Keratinocyte (primary cell): ENCODE measurements around the gene HSFX2. TPM values are rescaled to one million over a fixed set of nuclear protein-coding genes. Genes with fewer than 3 reads are reported as not detected.
"Not testable (repeated sequence)": the region's sequence is repeated elsewhere in the genome, so short reads cannot be mapped to it uniquely, and the experiment has no call there.

ENCODE experiments used
- DNase-seq: peaks from one replicate; pipeline ENCODE4 v3.0.0-alpha.2; 2011; ENCODE audit warnings: low read depth, missing footprints, low spot score
- FAIRE-seq: peaks from 2 replicates; lab custom pipeline; 2011; peaks lifted over from hg19 to GRCh38; lab: Jason Lieb, UNC
- H2AFZ ChIP-seq: 2 replicates; pipeline ENCODE4 v1.6.0; 2012; ENCODE audit warnings: low read length, control low read depth, inconsistent platforms; ENCODE audit not compliant: control insufficient read depth
- H3K27ac ChIP-seq: 2 replicates; pipeline ENCODE4 v1.5.1; 2011; ENCODE audit warnings: low read length; ENCODE audit not compliant: control insufficient read depth, insufficient read depth
- H3K27me3 ChIP-seq: 3 replicates; pipeline ENCODE4 v1.6.0; 2011; ENCODE audit warnings: low read length; ENCODE audit not compliant: control insufficient read depth, insufficient read depth; ENCODE audit errors: extremely low read depth
- H3K36me3 ChIP-seq, 2 experiments: 2 replicates in 1 of 2; 3 replicates in 1 of 2; pipeline ENCODE4 v1.5.1; 2011; ENCODE audit warnings: low read length in 2 of 2, mild to moderate bottlenecking in 1 of 2; ENCODE audit not compliant: control insufficient read depth in 2 of 2, insufficient read depth in 2 of 2; ENCODE audit errors: extremely low read depth in 1 of 2
- H3K4me1 ChIP-seq: 3 replicates; pipeline ENCODE4 v1.5.1; 2011; ENCODE audit warnings: low read length; ENCODE audit not compliant: control insufficient read depth, insufficient read depth; ENCODE audit errors: extremely low read depth
- H3K4me2 ChIP-seq: 3 replicates; pipeline ENCODE4 v1.6.0; 2011; ENCODE audit warnings: low read depth, low read length; ENCODE audit not compliant: control insufficient read depth, insufficient read depth; ENCODE audit errors: extremely low read depth
- H3K4me3 ChIP-seq, 3 experiments: fragments of 200-600 bp in 1 of 3; sonication (generic) in 1 of 3; 2 replicates in 2 of 3; 3 replicates in 1 of 3; pipeline ENCODE4 v1.5.1; 2011 to 2016; ENCODE audit warnings: low read length in 3 of 3, mild to moderate bottlenecking in 3 of 3, control low read depth in 2 of 3, inconsistent platforms in 1 of 3, low read depth in 1 of 3, mixed read lengths in 1 of 3, mixed run types in 1 of 3, moderate library complexity in 1 of 3; ENCODE audit not compliant: control insufficient read depth in 2 of 3, insufficient read depth in 2 of 3; ENCODE audit errors: extremely low read depth in 1 of 3
- H3K79me2 ChIP-seq: 2 replicates; pipeline ENCODE4 v1.6.0; 2012; ENCODE audit warnings: low read length; ENCODE audit not compliant: control insufficient read depth, insufficient read depth
- H3K9ac ChIP-seq: 3 replicates; pipeline ENCODE4 v1.6.0; 2011; ENCODE audit warnings: low read length; ENCODE audit not compliant: control insufficient read depth, insufficient read depth; ENCODE audit errors: extremely low read depth
- H3K9me1 ChIP-seq: 3 replicates; pipeline ENCODE4 v1.6.0; 2011; ENCODE audit warnings: low read length; ENCODE audit not compliant: control insufficient read depth, insufficient read depth; ENCODE audit errors: extremely low read depth
- H3K9me3 ChIP-seq: 2 replicates; pipeline ENCODE4 v1.5.1; 2012; ENCODE audit warnings: low read depth, low read length; ENCODE audit not compliant: control insufficient read depth
- H4K20me1 ChIP-seq: 3 replicates; pipeline ENCODE4 v1.6.0; 2011; ENCODE audit warnings: low read length; ENCODE audit not compliant: control insufficient read depth, insufficient read depth; ENCODE audit errors: extremely low read depth
- EZH2 ChIP-seq: IDR thresholded peaks from one replicate; pipeline ENCODE4 v1.6.1; 2012; ENCODE audit warnings: inconsistent platforms, mild to moderate bottlenecking, low read length, moderate library complexity
- dilution Hi-C: fragments of 300-500 bp; cut with MboI; formaldehyde crosslinking; loops from one replicate; pipeline ENCODE4 v1.7.0; 2020; ENCODE audit warnings: low sequenced_read_pairs; ENCODE audit not compliant: extremely low pct_ligation_motif_present
- polyA plus RNA-seq, 5 experiments: library from polyadenylated mRNA; depleted of rRNA in 3 of 5; stranded (reverse) in 3 of 5; stranded (forward) in 1 of 5; unstranded in 1 of 5; fragments of >200 nt; gene quantifications; 1 replicate in 1 of 5; 2 replicates in 3 of 5; 3 replicates in 1 of 5; pipeline versions ENCODE4 v1.2.1 to v1.2.3, GENCODE V29; 2011 to 2012; ENCODE audit warnings: missing spikeins in 2 of 5, low read depth in 1 of 5, low replicate concordance in 1 of 5
- TF ChIP-seq, protein P1 (sequence below), 3 experiments: IDR thresholded peaks in 1 of 3; conservative IDR thresholded peaks in 1 of 3; optimal IDR thresholded peaks in 1 of 3; 2 replicates in 2 of 3; 3 replicates in 1 of 3; pipeline versions ENCODE3 to v1.5.1; 2011; ENCODE audit warnings: low read length in 3 of 3, mild to moderate bottlenecking in 3 of 3, moderate library complexity in 2 of 3, control low read depth in 1 of 3, inconsistent platforms in 1 of 3; ENCODE audit not compliant: insufficient read depth in 2 of 3; ENCODE audit errors: extremely low read depth in 1 of 3

Gene HSFX2
- polyA plus RNA-seq, 1 donor (not counting 4 experiments of a cell fraction or from before 2014, with no cell fraction given): 0.10 TPM

DNA sequence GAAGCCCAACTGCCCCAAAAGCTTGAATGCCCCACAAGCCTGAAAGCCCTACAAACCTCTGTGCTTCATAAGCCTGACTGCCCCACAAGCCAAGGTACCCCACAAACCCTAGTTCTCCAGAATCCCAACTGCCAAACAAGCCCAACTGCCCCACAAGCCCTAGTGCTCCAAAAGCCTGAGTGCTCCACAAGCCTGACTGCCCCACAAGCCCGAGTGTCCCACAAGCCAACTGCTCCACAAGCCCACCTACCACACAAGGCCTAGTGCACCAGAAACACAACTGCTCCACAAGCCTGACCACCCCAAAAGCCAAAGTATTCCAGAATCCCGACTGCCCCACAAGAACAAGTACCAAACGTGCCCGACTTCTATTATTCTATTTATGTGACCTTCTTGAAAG, 31.8 kb downstream of the HSFX2 start:
- H3K4me1 ChIP-seq: no peaks in the 10 kb centered on the region
- H3K4me3 ChIP-seq: no peak overlapping the region
- H3K79me2 ChIP-seq: no peaks in the 10 kb centered on the region
- no peaks in the 10 kb centered on the region for H4K20me1 ChIP-seq
- H3K27ac ChIP-seq: no peak overlapping the region
- H3K9ac ChIP-seq: no peak overlapping the region
- dilution Hi-C loops: no loop called here
- H3K9me1 ChIP-seq: no peaks in the 10 kb centered on the region
- no peak overlapping the region for H2AFZ ChIP-seq
- H3K27me3 ChIP-seq: no peaks in the 10 kb centered on the region
- DNase-seq (no peak), FAIRE-seq (no peak)
- no peak overlapping the region for H3K4me2 ChIP-seq
- H3K36me3 ChIP-seq: no peaks in the 10 kb centered on the region
- no peak for TF ChIP-seq EZH2
- TF ChIP-seq, protein P1, sequence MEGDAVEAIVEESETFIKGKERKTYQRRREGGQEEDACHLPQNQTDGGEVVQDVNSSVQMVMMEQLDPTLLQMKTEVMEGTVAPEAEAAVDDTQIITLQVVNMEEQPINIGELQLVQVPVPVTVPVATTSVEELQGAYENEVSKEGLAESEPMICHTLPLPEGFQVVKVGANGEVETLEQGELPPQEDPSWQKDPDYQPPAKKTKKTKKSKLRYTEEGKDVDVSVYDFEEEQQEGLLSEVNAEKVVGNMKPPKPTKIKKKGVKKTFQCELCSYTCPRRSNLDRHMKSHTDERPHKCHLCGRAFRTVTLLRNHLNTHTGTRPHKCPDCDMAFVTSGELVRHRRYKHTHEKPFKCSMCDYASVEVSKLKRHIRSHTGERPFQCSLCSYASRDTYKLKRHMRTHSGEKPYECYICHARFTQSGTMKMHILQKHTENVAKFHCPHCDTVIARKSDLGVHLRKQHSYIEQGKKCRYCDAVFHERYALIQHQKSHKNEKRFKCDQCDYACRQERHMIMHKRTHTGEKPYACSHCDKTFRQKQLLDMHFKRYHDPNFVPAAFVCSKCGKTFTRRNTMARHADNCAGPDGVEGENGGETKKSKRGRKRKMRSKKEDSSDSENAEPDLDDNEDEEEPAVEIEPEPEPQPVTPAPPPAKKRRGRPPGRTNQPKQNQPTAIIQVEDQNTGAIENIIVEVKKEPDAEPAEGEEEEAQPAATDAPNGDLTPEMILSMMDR (optimal IDR thresholded peaks at IDR 0.05 in 1 of 3, IDR thresholded peaks at IDR 0.05 in 1 of 3, conservative IDR thresholded peaks at IDR 0.05 in 1 of 3; ENCODE audit: extremely low read depth in 1 of 3, insufficient read depth in 2 of 3, low read length in 3 of 3): no peak
- H3K9me3 ChIP-seq: no peaks in the 10 kb centered on the region

DNA sequence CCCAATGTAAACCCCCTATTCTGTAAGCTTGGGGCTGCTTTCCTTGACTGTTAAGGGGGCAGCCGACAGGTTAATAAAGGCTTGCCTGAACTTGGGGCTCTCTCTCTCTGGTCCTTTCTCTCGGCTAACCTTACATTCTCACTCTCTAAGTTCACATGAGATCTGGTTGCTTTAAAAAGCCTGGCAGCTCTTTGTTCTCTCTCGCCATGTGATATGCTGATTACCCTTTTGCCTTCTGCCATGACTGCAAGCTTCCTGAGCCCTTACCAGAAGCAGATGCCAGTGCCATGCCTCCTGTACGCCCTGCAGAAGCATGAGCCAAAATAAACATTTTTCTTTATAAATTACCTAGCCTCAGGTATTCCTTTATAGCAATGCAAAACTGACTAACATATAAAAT, 39.9 kb downstream of the HSFX2 start:
- H3K4me3 ChIP-seq, FAIRE-seq, H3K27me3 ChIP-seq, H3K9ac ChIP-seq, H3K36me3 ChIP-seq, H2AFZ ChIP-seq, dilution Hi-C loops, DNase-seq, H3K9me1 ChIP-seq, H3K4me2 ChIP-seq, H3K4me1 ChIP-seq, H4K20me1 ChIP-seq, H3K27ac ChIP-seq, H3K9me3 ChIP-seq, H3K79me2 ChIP-seq: not testable (repeated sequence)

DNA sequence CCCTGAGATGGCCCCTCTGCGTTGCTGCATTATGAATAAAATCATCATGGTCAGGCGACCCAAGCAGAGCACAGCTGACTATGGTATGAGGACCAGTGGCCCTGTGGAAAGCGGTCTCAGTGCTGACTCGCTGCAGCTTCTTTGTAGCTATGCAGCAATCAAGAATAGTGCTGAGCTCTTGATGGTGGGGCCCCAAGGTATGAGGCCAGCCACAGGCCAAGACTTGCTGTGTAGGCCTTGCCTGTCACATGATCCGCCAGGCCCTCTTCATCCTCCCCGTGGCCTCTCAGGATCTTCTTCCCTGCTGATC, 43.2 kb downstream of the HSFX2 start:
- H3K9me1 ChIP-seq, H3K4me2 ChIP-seq, H3K79me2 ChIP-seq, DNase-seq, dilution Hi-C loops, H3K4me3 ChIP-seq, H3K27me3 ChIP-seq, H3K36me3 ChIP-seq, H3K9me3 ChIP-seq, H3K4me1 ChIP-seq, H2AFZ ChIP-seq, FAIRE-seq, H4K20me1 ChIP-seq, H3K27ac ChIP-seq, H3K9ac ChIP-seq: not testable (repeated sequence)

DNA sequence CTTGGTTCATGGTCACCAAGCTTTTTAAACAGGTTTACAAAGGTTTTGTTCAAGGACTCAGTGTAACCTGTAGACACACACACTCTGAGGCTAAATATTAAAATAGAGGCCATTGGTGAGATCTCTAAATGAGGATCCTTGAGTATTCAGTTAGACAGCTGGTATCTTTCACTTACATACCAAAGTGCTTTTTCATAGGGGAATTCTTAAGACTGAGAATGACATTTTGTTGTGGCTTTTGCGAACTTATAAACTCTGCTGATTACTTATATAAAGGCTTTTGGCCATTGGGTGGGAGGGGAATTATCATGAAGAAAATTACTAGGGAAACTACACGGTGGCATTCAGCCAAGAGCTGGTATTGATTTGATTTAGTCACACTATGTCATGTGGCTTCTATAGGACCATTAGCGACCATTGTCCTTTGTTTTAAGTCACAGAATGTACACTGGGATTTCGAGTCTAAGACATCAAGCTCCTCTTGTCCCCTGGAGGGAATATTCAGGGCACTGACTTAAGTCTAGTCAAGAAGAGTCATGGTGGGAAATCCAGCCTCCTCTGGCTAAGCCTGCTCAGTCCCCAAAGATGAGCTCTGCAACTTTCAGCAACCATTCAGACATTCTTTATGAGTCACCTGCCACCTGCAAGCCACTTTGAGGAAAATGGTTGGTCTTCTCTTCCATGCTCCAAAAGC, 43.7 kb downstream of the HSFX2 start:
- H4K20me1 ChIP-seq, H3K79me2 ChIP-seq, H3K4me3 ChIP-seq, H3K4me1 ChIP-seq, DNase-seq, H3K27ac ChIP-seq, H3K9me1 ChIP-seq, dilution Hi-C loops, H2AFZ ChIP-seq, H3K9ac ChIP-seq, H3K4me2 ChIP-seq, H3K27me3 ChIP-seq, FAIRE-seq, H3K9me3 ChIP-seq, H3K36me3 ChIP-seq: not testable (repeated sequence)
